Neutrophil (primary cell): ENCODE results near the gene GTF3C1.

Experiments used
- H3K27ac ChIP-seq: fragments of 200-600 bp; sonication (generic); 2 replicates; pipeline ENCODE4 v1.5.1; 2016; ENCODE audit warnings: mild to moderate bottlenecking, moderate library complexity
- H3K27me3 ChIP-seq: fragments of 200-600 bp; sonication (generic); 2 replicates; pipeline ENCODE4 v1.6.0; 2016; ENCODE audit warnings: mild to moderate bottlenecking
- H3K36me3 ChIP-seq: fragments of 200-600 bp; sonication (generic); 2 replicates; pipeline ENCODE4 v1.5.1; 2017
- H3K4me1 ChIP-seq, 2 experiments: fragments of 200-600 bp in 1 of 2; sonication (generic) in 1 of 2; 1 replicate in 1 of 2; 2 replicates in 1 of 2; pipeline versions ENCODE4 v1.5.1 to v1.6.1; 2013 to 2016; ENCODE audit warnings: low read depth in 1 of 2, low read length in 1 of 2, mild to moderate bottlenecking in 1 of 2, moderate library complexity in 1 of 2; ENCODE audit not compliant: control insufficient read depth in 1 of 2, insufficient read depth in 1 of 2
- H3K4me3 ChIP-seq, 2 experiments: fragments of 200-600 bp in 1 of 2; sonication (generic) in 1 of 2; 1 replicate in 1 of 2; 2 replicates in 1 of 2; pipeline ENCODE4 v1.5.1; 2013 to 2016; ENCODE audit warnings: low read depth in 1 of 2, low read length in 1 of 2, mild to moderate bottlenecking in 1 of 2, moderate library complexity in 1 of 2
- H3K9me3 ChIP-seq: fragments of 200-600 bp; sonication (generic); 2 replicates; pipeline ENCODE4 v1.5.1; 2016
- TF ChIP-seq, protein P1 (sequence below): fragments of 200-600 bp; sonication (generic); IDR thresholded peaks from 2 replicates; pipeline ENCODE4 v1.5.1; 2016; ENCODE audit warnings: antibody characterized with exemption

Gene GTF3C1

DNA sequence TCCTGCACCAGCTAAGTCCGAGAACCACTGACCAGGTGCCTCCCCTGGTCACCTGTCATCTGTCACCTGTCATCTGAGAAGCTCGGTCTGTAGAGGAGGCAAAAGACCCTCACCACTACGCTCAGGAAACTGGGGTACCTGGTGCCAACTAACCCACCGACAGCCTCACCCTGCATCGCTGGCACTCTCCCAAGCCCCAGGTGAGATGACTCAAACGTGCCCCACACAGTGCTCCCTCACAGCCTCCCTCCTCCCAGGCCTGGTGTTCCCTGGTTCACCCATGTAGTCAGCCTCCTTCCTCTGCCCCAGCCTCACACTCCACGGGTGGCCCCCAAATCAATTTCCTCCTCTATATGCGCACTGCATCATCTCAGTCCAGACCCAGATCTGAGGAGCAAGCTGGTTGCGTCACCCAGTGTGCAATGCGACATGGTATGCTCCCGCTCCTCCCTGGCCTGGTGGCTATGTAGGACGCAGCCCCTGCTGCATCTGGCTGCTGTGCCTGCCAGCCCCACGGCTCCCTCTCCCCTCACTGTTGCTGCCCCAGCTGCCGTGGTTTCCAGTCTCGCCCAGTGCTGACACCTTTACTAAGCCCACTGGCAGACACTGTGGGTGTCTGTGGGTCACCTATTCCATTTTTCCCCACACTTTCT, 68.3 kb downstream of the GTF3C1 start:
- peaks cover 100% of the 10 kb centered on the region for H3K36me3 ChIP-seq
- H3K4me1 ChIP-seq = no peaks in the 10 kb centered on the region
- no peak overlapping the region for H3K27ac ChIP-seq
- H3K4me3 ChIP-seq = no peak overlapping the region
- TF ChIP-seq, protein P1, sequence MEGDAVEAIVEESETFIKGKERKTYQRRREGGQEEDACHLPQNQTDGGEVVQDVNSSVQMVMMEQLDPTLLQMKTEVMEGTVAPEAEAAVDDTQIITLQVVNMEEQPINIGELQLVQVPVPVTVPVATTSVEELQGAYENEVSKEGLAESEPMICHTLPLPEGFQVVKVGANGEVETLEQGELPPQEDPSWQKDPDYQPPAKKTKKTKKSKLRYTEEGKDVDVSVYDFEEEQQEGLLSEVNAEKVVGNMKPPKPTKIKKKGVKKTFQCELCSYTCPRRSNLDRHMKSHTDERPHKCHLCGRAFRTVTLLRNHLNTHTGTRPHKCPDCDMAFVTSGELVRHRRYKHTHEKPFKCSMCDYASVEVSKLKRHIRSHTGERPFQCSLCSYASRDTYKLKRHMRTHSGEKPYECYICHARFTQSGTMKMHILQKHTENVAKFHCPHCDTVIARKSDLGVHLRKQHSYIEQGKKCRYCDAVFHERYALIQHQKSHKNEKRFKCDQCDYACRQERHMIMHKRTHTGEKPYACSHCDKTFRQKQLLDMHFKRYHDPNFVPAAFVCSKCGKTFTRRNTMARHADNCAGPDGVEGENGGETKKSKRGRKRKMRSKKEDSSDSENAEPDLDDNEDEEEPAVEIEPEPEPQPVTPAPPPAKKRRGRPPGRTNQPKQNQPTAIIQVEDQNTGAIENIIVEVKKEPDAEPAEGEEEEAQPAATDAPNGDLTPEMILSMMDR = no peak
- H3K9me3 ChIP-seq = no peaks in the 10 kb centered on the region
- no peaks in the 10 kb centered on the region for H3K27me3 ChIP-seq

GRCh38 chr16:27480761-27481160, 69.0 kb downstream of the GTF3C1 start:
- H3K27me3 ChIP-seq = no peaks in the 10 kb centered on the region
- H3K27ac ChIP-seq = no peak overlapping the region
- H3K4me3 ChIP-seq = no peak overlapping the region
- no peaks in the 10 kb centered on the region for H3K4me1 ChIP-seq
- TF ChIP-seq, protein P1 = no peak
- no peaks in the 10 kb centered on the region for H3K9me3 ChIP-seq
- H3K36me3 ChIP-seq = peaks cover 100% of the 10 kb centered on the region

- Histone ChIP-seq H3K36me3 (peaks cover 100% of the 10 kb centered on the region), H3K4me3 (no peak overlapping the region), H3K27ac (no peak overlapping the region), H3K9me3 (no peaks in the 10 kb centered on the region), H3K27me3 (no peaks in the 10 kb centered on the region), H3K4me1 (no peaks in the 10 kb centered on the region)
- TF ChIP-seq, protein P1 = no peak
These were observed 73.5 kb downstream of the GTF3C1 start for GRCh38 chr16:27476240-27476639.

DNA sequence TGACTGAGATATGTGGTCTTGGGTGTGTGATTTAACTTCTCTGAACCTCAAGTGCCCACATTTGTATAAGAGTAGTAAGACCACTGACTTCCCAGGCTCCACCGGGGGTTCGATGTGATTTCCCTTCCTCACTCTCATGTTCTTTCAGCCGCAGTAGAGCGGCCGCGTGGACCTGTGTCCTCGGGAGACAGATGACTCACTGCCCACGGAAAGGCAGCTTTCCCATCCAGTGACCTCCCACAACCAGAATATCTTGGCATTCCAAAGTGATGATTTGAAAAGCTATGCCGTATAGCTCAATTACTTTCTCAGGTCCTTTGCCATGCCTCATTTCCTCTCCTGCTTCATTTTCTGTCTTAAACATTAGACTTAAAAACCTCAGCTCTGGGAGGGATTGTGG, 74.2 kb downstream of the GTF3C1 start:
- no peak overlapping the region for H3K4me3 ChIP-seq
- peaks cover 100% of the 10 kb centered on the region for H3K36me3 ChIP-seq
- H3K9me3 ChIP-seq = no peaks in the 10 kb centered on the region
- no peaks in the 10 kb centered on the region for H3K27me3 ChIP-seq
- H3K4me1 ChIP-seq = no peaks in the 10 kb centered on the region
- H3K27ac ChIP-seq = no peak overlapping the region
- TF ChIP-seq, protein P1 = no peak

- Histone ChIP-seq H3K27me3 (no peaks in the 10 kb centered on the region), H3K9me3 (no peaks in the 10 kb centered on the region), H3K27ac (no peak overlapping the region), H3K4me3 (no peak overlapping the region), H3K36me3 (peaks cover 100% of the 10 kb centered on the region), H3K4me1 (no peaks in the 10 kb centered on the region)
- TF ChIP-seq, protein P1 = no peak
These were observed 74.8 kb downstream of the GTF3C1 start for GRCh38 chr16:27474921-27475320.
